Measurements from ENCODE around the gene RXFP2.

RXFP2 gene

DNA sequence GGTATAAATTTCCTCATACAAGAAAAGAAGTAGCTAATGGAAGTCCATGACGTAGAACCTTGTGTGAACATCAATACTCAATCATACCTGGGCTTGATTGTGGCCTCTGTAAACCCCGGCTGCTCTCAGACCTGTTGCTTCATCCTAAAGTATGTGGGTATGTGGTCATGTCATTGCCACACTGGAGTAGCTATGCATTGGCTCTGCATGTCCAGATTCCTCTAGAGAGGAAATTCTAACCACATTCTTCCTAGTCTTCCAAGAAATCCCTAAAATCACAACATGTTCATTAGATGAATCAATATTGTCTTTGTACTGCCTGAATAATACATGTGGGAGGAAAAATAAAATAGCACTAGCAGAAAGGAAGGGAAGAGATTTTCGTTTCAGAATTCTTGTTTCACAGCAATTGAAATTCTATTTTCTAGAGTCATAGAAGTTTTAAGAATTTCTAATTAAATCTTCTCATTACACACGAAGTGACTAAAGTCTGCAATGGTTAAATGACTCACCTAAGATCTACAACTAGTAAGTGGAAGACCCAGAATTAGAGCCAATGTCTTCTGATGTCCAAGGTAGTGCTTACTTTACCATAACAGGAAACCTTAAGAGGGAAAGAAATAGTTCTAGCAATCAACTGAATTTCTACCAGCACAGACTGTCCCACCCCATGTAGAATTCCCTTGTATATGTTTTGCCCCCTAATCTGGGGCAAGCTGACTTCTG is 28.0 kb downstream of the RXFP2 start:
- DNase-seq (ENCODE audit: low spot score): peak; percentile 8

DNA sequence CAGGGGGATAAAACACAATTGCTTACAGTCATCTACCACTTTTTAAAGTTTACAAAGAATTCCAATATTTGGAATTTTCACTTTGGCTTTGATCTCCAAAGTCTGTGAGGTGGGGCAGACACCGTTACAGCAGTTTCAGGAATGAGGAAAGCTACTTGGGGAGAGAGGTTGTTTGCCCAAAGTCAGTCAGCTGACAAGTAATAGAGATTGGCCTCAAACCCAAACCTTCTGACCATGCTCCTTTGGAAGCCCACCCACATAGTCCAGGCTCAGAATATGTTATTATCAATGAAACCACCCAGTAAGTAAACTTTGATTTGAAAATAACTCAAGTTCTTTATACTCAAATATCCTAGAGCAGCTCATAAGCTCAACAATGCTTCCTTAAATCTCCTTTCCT is 29.0 kb downstream of the RXFP2 start:
- DNase-seq (ENCODE audit: low spot score): no peak

DNA sequence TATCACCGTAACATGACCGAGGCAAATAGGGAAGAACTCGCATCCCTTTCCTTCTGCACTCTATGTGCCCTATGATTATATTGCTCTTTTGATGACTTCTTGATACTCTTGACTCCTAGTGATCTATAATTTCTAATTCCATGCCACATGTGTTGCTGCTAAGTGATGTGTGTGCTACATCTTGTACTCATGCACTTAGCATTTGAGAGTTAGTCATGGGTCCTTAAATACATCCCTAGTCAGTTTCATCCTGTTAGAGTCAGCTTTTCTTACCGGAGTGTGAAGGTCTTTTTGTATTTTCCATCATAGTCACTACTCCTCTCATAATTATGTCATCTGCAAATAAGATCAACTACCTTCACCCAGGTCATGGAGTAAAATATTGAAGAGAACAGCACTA is 30.2 kb downstream of the RXFP2 start:
- no peak for DNase-seq (ENCODE audit: low spot score)

DNA sequence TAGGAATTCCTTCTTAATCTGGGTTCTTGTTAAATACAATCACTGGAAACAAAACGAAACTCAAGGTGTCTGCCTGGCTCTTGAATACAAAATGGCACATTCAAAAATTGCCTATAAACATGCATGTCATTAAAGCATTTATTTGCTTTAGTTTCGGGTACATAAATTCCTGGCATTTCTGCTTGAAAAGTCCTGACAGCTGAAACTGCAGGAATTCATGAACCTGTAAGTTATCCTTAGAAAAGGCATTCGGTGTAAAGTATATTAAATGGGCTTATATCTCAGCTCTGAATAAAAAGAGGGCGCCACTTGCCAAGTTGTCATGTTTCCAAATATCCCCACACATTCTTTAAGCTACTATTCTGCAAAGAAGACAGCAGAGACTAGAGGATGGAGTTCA is 32.9 kb downstream of the RXFP2 start:
- DNase-seq (ENCODE audit: low spot score): no peak

DNA sequence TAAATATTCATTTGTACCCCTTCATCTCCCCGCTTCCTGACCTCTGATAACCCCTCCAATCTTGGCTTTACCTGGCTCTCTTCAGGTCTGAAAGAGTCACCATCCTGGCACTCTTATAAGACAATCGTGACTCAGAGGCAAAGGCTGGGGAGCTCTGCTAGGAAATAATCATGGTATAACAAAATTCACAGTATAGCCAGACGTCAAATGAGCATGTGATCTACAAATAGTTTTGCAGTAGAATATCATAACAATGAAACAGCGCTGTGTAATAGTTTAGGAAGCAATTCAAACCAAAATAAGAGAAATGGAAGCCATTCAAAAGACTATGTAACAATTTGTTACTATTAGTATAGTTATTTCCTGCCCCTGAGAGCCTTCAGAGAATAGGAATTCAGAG is 34.2 kb downstream of the RXFP2 start:
- DNase-seq (ENCODE audit: low spot score): no peak

DNA sequence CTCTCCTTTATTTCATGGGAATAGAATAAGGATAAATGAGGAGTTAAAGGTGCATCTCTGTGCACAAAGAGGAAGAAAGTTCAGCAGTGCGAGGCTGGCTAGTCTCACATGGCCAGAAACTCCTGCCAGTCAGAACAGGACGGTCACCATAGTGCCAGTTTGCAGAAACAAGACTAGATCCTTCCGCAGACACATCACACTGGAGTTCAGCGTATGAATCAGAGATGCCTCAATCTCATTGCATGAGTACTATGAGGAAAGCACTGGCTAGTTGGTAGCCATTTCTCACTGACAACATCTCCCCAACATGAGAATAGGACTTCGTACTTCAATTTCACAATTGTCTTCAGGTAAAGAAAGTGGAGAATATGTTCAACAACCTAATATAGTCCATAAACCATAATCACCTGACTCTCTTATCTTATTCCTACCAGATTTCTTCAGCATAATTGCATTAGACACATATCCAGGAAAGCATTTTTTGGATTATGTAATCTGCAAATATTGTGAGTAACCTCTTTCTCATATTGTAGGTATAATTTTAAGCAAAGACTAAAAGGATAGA is 34.9 kb downstream of the RXFP2 start:
- no peak for DNase-seq (ENCODE audit: low spot score)

DNA sequence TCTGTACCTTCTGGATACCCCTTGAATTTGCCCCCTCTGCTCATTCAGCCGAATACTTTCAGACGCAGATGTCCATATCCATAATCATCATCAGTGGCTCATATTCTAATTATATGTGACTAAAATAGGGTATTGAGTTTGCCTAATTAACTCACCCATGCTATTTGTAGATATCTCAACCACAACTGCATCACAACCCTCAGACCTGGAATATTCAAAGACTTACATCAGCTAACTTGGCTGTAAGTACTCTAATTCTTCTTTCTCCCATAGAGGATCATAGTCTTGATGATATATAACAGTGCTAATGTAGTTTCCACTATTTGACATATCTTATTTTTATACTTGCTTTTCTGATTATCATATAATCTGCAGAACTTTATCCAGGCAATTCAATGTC is 35.8 kb downstream of the RXFP2 start:
- DNase-seq (ENCODE audit: low spot score): no peak

DNA sequence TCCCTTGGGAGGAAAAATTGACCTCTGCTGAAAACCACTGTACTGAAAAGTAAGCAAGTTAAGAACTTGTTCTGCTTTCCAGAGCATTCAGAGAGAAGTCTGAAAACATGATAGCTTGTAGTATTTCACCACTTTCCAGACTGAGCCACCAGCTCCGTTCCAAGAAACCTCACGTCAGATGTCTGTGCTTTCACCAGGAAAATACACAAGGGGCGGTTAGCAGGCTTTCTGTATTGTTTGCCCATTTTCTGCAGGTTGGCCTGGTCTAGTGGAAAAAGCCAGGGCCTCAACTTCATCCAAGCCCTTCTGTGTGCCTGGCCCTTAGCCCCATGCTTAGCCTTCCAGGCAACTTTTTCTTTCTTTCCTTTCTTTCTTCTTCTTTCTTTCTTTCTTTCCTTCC is 36.4 kb downstream of the RXFP2 start:
- DNase-seq (ENCODE audit: low spot score): no peak

DNA sequence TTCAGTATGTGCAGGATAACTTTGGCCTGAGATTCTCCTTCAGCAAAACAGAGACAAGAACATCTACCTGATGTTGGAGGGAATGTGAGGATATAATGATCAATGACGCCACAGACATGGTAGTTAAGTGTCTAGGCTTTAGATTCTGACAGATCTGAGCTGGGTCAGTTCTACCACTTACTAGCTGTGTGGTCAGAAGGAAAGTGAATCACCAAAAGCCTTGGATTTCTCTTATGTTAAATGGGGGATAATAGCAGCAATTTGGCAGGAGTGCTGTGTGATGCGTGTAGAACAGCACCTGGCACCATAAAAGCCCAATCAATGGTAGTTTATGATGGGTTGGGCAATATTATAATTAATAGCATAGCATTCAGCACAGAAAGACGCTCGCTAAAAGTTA is 41.7 kb downstream of the RXFP2 start:
- no peak for DNase-seq (ENCODE audit: low spot score)

DNA sequence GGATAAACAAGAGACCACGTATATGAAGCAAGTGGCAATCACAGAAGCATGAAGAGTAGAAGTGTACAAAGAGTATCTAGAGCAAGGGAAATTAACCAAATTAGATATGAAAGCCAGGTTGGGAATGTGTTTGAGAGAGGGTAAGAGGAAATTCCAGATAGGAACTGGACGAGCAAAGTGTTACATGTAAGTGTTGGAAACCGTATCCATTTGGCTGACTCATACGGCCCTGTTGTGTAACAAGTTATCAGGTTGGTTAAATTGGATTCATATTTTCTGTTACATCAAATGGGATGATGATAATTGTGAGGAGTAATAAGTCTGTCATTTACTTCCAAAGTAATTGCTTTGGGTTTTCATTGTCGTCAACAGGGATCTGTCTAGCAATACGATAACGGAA is 46.7 kb downstream of the RXFP2 start:
- DNase-seq (ENCODE audit: low spot score): no peak

DNA sequence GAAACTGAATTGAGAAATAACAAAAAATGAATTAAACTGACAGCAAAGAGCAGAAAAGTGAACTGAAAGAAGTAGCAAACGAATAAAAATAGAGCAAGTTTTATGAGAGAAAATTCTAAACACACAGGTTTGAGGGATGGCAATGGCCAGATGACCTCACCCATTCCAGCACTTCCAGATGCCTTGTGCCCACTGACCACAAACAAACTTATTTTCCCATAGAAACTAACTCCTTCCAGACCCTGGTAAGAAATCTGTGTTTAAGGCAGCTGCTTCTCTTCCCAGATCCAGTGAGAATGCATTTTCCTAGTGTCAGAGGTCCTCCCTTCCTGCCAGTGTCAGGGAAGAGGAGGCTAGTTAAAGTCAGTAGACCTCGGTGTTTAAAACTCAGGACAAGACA is 51.7 kb downstream of the RXFP2 start:
- DNase-seq (ENCODE audit: low spot score): no peak

DNA sequence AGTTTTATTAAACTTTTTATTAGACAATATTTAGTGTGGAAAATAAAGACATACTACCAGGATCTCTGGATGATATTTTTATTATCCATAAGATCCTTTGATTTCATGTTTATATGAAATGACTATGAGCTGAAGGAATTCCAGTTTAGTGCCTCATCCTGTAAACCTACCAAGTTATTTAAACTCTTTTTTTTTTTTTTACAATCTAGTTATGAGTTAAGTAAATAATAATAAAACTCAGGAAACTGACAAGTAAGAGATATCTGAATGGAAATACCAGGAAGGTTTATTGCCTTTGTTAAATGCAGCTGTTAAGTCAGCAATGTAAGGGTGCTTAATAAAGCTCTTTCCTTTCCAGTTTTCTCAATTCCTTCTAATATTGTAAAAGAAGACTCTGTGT is 53.9 kb downstream of the RXFP2 start:
- DNase-seq (ENCODE audit: low spot score): no peak

DNA sequence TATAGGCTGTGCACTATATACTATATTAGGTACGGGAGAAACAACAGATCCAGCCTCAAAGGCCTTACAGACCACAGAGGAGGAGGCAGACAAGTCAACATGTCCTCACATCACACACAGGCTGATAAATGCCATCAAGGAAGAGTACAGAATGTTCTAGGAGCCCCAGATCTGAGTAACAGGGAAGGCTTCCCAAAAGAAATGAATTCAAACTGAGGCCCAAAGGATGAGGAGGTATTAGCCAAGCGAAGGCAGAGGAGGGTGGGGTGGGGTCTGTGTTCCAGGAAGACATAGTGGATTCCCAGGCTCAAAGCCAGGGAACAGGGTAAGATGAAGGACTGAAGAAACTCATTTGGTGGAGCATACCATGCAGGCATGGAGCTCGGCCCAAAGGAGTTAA is 55.1 kb downstream of the RXFP2 start:
- DNase-seq (ENCODE audit: low spot score): no peak

DNA sequence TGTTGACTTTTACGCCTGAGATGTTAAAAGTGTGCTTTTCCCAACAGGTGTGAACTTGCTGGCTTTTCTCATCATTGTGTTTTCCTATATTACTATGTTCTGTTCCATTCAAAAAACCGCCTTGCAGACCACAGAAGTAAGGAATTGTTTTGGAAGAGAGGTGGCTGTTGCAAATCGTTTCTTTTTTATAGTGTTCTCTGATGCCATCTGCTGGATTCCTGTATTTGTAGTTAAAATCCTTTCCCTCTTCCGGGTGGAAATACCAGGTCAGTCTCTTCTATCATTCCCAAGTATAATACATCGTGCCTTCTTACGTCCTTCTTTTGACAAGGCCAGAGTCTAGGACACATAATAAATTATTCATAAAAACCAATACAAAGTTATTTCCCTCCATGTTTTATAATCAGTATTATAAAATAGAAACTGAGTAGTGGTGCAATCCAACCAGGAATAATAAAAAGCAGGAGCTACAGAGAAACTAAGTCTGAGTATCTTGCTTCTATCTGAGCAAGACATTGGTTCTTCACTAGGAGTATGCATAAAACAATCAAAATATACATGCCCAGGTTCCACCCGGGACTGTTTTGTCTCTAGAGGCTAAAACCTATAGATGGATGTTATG is 57.9 kb downstream of the RXFP2 start:
- DNase-seq (ENCODE audit: low spot score): peak; percentile 59

DNA sequence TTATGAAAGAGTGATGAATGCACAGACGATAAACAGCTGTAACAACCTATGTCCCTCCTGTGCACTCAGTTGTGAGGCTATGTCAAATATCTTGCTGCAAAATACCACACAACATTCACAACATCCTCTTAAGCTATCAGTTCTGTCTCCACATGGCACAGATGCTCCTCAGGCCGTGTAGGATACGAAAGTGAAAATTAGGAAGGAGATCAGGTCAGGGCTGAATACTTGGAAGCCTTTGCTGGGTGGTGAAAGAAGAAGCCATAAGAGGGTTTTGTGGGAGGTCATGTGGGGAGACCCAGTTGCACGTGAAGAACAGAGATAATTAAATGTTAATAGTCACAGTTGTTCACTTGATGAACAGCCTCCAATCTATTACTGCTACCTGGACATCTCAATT is 58.9 kb downstream of the RXFP2 start:
- DNase-seq (ENCODE audit: low spot score): no peak

DNA sequence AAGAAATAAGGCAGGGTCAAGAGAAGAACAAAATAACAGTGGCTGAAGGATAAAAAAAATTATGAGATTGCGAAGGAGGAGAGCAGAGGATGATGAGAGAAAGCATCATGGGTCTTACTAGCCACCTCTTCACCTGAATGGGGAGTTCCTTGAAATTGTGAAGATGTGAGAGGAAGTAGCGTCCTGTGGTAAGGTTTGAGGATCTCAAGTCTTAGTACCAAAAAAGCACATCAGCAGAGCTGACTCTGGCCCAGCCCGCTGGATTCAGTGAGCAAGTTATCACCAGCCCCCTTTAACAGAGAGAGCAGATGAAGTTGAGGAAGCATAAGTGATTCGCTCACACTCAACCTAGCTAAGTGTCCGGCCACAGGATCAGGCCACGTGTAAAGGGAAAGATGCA is 61.8 kb downstream of the RXFP2 start:
- no peak for DNase-seq (ENCODE audit: low spot score)

DNA sequence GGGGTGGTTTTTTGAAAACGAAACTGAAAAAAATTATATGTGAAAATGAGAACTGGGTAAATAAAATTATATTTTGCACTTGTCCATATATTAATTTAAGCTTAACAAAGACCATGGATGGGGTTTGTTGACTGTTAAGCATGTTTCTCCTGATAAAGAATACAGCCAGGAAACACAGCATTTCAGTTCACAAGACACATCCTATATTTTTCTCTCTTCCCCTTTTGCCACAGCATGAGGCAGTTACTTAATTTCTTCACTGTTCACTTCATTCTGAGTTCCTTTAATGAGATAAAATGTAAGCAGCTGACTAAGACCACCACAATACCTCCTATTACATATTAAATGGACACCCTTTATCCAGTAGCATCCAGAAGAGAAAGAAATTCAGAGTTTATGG is 64.0 kb downstream of the RXFP2 start:
- DNase-seq (ENCODE audit: low spot score): no peak

DNA sequence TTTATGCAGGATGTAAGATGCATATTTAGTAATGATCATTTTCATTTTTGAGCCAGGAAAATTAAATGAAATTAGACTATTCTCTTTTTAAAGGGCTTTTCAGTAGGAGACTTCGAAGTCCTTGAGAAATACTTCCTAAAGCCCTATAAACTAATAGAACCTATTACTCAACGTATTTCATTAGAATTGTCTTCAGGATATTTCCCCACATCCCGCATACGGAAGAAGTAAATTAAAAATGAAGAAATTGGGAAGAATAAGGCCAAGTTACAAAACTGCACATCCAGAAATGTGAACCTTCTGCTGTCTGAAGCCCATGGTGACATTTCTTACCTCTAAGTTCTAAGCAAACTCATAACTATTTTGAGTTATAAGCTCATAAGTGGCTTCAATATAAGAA is 66.5 kb downstream of the RXFP2 start:
- no peak for DNase-seq (ENCODE audit: low spot score)

DNA sequence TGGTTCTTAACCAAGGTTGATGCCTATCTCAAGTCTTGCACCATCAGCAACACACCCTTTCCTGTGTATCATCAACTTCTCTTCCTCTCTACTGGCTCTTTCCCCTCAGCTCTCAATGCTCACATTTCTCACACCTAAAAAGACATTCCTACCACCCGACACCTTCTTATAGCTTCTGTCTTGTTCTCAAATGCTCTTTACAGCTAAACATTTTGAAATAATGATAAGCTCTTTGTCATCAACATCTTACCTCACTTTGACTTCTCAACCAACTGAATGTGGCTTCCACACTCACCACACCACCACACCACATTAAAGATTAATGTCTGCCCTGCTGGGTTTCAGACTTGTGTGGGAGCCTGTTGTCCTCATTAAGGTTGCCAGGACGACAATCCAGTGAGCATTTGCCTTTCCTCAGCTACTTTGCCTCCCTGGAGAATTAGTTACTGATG is 67.8 kb downstream of the RXFP2 start:
- DNase-seq (ENCODE audit: low spot score): peak; percentile 26

DNA sequence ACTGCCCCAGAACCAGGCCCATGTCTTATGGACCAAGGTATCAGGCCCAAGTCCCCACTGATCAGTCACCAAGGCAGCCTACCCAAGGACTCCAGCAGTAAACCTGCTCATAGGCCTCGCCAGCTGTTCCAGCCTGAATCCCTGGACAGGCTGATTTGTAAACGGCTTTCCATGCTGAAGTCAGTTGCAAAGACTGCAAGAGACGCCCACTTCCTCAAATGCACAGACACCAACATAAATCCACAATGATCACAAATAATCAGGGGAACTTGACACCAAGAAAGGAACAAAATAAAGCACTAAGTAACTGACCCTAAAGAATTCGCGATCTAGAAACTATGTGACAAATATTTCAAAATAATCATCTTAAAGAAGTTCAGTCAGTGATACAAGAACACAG is 75.2 kb downstream of the RXFP2 start:
- no peak for DNase-seq (ENCODE audit: low spot score)

DNA sequence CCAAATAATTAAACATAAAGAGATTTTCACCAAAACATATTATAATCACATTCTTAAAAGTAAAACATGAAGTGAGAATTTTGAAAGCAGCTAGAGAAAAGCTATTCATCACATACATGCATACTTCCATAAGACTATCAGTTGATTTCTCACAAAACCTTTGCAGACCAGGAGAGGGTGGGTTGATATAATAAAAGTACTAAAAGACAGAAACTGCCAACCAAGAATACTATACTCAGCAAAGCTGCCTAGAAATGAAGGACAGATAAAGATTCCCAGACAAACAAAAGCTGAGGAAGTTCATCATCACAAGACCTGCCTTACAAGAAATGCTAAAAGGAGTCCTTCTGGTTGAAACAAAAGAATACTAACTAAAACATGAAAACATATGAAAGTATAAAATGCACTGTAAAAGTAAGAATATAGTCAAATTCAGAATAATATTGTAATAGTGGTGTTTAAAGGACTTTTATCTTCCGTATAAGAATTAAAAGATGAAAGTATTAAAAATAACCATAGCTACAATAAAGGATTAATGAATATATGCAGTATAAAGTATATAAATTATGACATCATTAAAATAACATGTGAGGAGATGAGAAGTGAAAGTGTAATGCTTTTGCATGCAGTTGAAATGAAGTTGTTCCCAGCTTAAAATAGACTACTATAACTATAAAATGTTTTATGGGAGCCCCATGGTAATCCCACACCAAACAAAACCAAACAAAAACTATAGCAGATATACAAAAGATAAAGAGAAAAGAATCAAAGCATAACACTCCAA is 76.2 kb downstream of the RXFP2 start:
- no peak for DNase-seq (ENCODE audit: low spot score)

DNA sequence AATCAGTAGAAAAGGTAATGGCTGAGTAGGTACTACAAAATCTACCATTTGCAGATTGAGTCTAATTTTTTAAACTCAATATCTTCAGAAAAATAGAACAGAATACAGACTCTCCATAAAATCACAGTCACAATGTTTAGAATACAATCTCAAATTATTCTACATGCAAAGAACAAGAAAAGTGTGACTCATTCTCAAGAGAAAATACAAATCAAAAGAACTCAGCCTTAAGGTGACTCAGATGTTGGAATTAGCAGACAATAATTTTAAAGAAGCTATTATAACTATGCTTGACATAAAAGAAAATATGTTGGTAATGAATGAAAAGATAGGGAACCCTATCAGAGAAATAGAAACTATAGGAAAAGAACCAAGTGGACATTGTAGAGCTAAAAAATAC is 78.9 kb downstream of the RXFP2 start:
- no peak for DNase-seq (ENCODE audit: low spot score)
